ENCODE results near the gene RAB7A.
"Not testable (repeated sequence)": the region's sequence is repeated elsewhere in the genome, so short reads cannot be mapped to it uniquely, and the experiment has no call there.

The RAB7A gene

GRCh38 chr3:128712848-128713247 lies 13.1 kb upstream of the RAB7A start:
- DNase-seq, result no peak

GRCh38 chr3:128714887-128715491 lies 11.0 kb upstream of the RAB7A start:
- DNase-seq, result no peak

DNA sequence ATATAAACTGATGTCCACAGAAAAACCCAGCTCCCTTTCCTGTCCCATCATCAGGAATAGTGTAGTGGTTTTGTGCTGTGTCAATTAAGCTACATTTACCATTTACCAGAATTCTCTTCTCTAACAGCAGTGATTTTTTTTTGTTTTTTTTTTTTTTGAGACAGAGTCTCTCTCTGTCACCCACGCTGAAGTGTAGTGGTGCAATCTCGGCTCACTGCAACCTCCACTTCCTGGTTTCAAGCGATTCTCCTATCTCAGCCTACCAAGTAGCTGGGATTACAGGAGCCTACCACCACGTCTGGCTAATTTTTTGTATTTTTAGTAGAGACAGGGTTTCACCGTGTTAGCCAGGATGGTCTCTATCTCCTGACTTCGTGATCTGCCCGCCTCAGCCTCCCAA lies 7.1 kb upstream of the RAB7A start:
- DNase-seq, result not testable (repeated sequence)

GRCh38 chr3:128720891-128721290 lies 5.1 kb upstream of the RAB7A start:
- DNase-seq, result no peak

- no peak for DNase-seq
These were observed 2.5 kb upstream of the RAB7A start for GRCh38 chr3:128723477-128723876.

DNA sequence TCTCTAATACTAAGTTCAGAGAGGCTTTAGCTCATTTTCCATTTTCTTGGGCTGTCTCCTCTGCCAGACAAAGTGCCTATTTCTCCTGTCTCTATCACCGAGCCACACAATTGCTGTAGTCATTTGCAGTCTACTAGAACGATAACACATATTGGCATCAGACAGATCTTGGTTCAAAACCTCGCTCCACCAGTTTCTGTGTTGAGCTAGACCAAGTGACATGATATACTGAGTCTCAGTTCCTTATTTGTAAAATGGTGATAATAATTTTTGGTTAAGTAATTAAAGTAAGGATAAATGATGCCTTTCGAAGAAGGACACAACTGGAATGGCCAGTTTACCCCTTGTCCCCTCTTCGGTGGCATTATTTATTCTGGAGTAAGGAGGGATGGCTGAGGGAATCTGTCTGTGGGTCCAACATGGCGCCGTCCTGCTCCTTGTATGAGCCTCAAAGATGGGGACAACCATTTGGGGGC lies 398 bp upstream of the RAB7A start:
- no peak for DNase-seq

GRCh38 chr3:128727059-128727458 lies 1.1 kb downstream of the RAB7A start:
- DNase-seq, result no peak

GRCh38 chr3:128727485-128727884 lies 1.5 kb downstream of the RAB7A start:
- DNase-seq, result no peak

- no peak for DNase-seq
These were observed 2.0 kb downstream of the RAB7A start for GRCh38 chr3:128727996-128728395.

DNA sequence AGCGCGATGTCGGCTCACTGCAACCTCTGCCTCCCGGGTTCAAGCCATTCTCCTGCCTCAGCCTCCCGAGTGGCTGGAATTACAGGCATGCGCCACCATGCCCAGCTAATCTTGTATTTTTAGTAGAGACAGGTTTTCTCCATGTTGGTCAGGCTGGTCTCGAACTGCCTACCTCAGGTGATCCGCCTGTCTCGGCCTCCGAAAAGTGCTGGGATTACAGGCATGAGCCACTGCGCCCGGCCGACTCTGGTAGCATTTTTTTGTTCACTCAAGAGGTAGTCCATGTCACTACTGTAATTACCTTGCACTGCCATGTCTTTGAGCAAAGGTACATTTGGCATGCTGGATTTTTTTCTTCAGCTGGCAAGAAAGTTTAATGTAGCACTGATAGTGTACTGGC lies 2.5 kb downstream of the RAB7A start:
- DNase-seq, result not testable (repeated sequence)

GRCh38 chr3:128730471-128730870 lies 4.5 kb downstream of the RAB7A start:
- DNase-seq, result no peak

GRCh38 chr3:128734523-128735189 lies 8.7 kb downstream of the RAB7A start:
- DNase-seq, result no peak

DNA sequence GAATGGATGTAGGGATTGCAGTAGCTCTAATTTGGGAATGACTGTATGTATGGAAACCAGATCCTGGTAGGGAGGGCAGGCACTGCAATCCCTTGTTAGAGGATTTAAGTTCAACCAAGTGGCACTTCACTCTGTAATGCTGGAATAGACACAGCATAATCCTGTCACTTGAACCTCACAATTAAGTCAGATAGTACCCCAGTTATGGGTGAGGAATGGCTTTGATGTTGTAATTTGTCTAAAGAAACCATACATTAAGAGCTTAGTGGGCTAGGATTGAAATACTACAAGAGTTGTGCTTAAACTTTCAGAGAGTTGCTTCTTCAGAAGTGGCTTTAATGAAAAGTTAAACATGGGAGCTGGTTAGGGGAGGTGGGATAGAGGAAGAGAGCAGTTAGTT lies 9.3 kb downstream of the RAB7A start:
- DNase-seq, result peak; percentile 87

DNA sequence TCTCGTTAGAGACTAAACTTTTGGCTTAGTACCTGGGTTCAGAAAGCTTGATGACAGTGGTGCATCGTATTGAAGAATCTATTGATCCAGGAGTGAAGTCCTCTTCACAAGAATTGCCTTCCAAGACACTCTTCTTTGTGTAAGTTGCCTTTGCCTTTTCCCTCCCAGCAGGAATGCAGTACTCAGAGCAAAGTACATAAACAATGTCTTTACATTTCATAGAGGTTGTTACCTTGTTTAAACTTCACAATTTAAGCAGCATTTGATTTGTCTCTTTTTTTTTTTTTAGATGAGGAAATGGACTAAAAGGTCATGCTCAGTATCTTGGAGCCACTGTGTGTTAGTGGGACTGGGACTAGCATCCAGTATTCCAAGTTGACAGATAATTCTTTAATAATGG lies 9.9 kb downstream of the RAB7A start:
- no peak for DNase-seq

GRCh38 chr3:128736601-128737000 lies 10.6 kb downstream of the RAB7A start:
- no peak for DNase-seq

- DNase-seq, result no peak
These were observed 14.6 kb downstream of the RAB7A start for GRCh38 chr3:128740621-128741020.

GRCh38 chr3:128742821-128743594 lies 17.0 kb downstream of the RAB7A start:
- no peak for DNase-seq

DNA sequence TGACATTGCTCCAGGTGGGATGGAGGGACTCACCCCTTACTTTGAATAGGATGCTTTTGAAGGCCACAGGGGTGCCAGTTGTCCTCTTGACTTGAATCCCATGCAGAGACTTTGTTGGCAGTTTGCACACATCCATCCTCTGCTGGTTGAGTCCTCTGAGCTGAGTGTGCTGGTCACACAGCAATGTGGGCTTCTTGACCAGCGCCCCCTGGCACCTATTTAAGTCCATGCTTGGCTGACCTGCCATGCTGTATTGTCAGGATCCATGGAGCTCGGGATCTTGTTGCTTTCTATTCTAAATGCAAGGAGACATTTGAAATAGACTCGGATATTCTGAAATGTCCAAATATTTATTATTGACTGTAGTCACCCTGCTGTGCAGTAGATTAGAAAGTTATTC lies 19.8 kb downstream of the RAB7A start:
- no peak for DNase-seq

DNA sequence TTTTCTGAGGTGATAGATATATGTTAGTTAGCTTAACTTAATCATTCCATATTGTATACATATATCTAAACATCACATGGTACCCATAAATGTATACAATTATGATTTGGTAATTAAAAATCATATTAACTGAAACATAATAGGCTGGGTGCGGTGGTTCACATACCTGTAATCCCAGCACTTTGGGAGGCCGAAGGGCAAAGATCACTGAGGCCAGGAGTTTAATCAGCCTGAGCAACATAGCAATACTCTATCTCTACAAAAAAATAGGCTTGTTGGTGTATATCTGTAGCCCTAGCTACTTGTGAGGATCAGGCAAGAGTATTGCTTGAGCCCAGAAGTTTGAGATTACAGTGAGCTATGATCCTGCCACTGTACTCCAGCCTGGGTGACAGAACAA lies 20.9 kb downstream of the RAB7A start:
- no peak for DNase-seq

DNA sequence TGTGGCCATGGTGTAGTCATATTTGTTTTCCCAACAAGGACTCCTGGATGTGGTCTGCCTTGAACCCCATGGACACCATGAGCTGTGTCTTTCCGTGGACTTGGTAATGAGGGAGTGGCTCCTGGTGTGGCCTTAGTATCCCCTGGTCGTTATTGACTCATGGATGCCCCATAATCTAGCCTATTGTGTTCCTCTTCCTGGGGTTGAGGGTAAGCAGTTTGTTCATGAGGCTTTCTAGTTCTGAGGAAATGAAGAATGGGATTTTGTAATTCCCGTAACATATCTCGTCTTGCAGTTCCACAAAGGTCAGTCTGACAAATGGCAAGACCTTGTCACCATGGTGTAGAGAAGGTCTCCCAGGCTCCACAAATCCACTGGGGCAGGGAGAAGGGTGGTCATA lies 22.6 kb downstream of the RAB7A start:
- DNase-seq, result no peak

DNA sequence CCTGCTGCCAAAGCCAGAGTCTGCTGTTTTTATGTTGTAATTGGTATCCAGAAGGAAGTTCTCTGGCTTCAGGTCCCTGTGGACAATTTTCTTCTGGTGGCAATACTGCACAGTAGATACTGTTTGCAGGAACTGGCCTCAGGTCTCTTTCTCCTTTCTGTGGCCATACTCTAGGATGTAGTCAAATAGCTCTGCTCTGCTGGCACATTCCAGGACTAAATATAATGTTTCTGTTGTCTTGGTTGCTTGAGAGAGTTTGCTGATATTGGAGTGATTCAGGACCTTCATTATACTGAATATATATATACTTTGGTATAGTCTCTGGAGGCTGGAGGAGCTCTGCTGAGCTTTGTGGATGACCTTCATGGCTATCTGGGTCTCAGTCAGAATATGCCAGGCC lies 23.1 kb downstream of the RAB7A start:
- DNase-seq, result no peak

DNA sequence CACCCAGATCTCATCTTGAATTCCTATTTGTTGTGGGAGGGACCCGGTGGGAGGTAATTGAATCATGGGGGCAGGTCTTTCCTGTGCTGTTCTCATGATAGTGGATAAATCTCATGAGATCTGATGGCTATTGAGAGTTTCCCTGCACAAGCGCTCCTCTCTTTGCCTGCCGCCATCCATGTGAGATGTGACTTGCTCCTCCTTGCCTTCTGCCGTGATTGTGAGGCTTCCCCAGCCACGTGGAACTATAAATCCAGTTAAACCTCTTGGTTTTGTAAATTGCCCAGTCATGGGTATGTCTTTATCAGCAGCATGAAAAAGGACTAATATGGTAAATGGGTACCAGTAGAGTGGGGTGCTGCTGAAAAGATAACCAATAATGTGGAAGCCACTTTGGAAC lies 23.6 kb downstream of the RAB7A start:
- not testable (repeated sequence) for DNase-seq

GRCh38 chr3:128753715-128754114 lies 27.7 kb downstream of the RAB7A start:
- DNase-seq, result peak; percentile 43

- no peak for DNase-seq
These were observed 34.1 kb downstream of the RAB7A start for GRCh38 chr3:128760042-128760441.
